DMS53 treated with DMSO at 0.1 percent for 48 hours (cell line): ENCODE data around the gene DMXL2.
"Not testable (repeated sequence)": the region's sequence is repeated elsewhere in the genome, so short reads cannot be mapped to it uniquely, and the experiment has no call there.

Experiments used
- DNase-seq: peaks from one replicate; lab custom pipeline; 2025; ENCODE audit not compliant: unreplicated experiment; lab: John Stamatoyannopoulos, UW

DMXL2 gene, protein sequence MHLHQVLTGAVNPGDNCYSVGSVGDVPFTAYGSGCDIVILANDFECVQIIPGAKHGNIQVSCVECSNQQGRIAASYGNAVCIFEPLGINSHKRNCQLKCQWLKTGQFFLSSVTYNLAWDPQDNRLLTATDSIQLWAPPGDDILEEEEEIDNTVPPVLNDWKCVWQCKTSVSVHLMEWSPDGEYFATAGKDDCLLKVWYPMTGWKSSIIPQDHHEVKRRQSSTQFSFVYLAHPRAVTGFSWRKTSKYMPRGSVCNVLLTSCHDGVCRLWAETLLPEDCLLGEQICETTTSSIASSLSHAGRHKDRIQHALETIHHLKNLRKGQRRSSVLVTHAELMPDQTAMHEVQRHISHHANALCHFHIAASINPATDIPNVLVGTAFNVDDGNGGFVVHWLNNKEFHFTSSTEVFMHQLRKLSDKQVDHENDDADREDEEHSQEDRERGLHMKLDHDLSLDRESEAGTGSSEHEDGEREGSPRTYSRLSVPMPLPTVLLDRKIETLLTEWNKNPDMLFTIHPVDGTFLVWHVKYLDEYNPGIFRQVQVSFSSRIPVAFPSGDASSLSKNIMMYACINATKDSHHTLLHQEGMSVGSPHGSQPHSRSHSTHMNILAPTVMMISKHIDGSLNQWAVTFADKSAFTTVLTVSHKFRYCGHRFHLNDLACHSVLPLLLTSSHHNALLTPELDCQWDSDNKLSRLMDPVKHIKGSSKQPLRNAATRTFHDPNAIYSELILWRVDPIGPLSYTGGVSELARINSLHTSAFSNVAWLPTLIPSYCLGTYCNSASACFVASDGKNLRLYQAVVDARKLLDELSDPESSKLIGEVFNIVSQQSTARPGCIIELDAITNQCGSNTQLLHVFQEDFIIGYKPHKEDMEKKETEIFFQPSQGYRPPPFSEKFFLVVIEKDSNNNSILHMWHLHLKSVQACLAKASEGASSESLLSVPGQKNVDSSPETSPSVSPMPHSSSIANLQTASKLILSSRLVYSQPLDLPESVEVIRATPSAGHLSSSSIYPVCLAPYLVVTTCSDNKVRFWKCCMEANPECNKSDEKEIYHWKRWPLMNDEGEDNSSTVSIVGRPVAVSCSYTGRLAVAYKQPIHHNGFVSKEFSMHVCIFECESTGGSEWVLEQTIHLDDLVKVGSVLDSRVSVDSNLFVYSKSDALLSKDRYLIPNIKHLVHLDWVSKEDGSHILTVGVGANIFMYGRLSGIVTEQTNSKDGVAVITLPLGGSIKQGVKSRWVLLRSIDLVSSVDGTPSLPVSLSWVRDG (N-terminal part only)

DNA sequence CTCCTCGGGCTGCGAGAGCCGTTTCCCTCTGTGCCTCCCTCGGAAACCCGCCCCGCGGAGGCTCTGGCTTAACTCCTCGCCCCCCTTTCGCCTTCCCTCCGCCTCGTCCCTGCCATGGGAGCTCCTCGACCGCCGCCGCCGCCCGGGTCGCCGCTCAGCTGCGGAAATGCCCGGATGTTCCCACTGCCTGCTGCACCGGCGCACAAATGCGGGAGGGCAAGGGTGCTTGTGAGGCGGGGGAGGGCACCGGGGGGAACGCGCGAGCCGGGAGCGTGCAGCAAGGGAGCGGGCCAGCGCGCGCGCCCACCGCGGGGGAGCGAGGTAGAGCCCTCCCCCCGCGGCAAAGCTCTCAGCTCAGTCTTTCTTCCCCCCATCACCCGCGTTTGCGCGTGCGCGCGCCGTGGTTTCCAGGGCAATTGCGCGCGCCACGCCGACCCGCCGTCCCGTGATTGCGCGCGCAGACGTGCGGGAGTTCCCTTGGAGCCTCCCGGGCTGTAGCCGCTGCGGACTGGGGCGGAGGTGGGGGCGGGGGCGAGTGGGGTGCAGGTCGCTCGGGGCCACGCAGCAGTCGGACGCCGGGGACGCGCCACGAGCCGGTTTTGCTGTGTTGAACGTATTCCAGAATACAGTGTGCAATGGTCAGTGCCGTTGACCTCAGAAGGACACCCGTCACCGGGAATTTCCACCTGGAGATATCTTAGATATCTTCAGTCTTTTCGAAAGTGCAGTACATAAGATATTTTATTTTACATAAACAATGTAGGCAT lies at the start of gene DMXL2:
DMXL2 (minus strand) TSS at position 168 of the 767 bp plus-strand sequence. CDS start 226 bp downstream, outside the sequence.
- peak; percentile 61 for DNase-seq

DNA sequence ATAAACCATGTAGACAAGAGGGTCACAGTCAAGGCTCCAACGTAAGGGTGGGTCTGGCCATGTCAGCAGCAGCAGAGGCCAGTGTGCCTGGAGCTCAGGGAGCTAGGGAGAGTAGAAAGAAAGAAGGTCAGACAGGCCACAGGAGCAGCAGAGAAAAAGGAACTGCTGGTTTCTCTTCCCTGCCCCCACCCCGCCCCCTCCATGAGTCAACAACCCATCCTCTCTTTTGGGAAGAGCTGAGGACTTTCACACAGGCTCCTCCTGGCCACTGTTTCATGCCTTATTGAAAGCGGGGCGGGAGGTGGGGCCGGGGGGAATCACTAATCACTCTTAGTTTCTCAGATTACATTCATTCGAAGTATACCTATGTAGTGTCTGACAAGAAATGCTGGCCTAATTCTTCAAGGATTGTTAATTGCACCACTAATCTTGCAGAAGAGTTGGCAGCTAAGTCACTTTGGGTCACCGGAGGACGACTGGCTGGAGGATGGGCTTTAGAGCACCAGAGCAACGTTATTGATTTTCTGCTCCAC lies 49.6 kb upstream of the DMXL2 start:
- no peak for DNase-seq

- DNase-seq: no peak
Observed at GRCh38 chr15:51669381-51669780, 46.8 kb upstream of the DMXL2 start.

DNA sequence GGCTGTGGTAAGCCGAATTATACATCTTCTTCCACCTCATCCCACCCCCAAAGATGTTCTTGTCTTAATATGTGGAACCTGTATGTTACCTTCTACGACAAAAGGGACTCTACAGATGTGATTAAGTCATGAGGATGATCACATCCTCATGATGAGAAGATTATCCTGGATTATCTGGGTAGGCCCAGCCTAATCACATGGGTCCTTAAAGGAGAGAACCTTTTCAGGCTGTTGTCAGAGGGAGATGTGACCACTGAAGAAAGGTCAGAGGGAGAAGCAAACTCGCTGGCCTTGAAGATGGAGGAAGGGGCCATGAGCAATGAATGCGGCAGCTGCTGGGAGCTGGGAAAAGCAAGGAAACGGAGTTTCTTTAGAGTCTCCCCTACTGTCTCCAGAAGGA lies 45.9 kb upstream of the DMXL2 start:
- no peak for DNase-seq

- DNase-seq: no peak
Observed at GRCh38 chr15:51667478-51667877, 44.9 kb upstream of the DMXL2 start.

GRCh38 chr15:51661072-51661471 lies 38.5 kb upstream of the DMXL2 start:
- no peak for DNase-seq

GRCh38 chr15:51658664-51659063 lies 36.1 kb upstream of the DMXL2 start:
- no peak for DNase-seq

- DNase-seq: not testable (repeated sequence)
Observed at GRCh38 chr15:51655401-51656057, 33.0 kb upstream of the DMXL2 start.

DNA sequence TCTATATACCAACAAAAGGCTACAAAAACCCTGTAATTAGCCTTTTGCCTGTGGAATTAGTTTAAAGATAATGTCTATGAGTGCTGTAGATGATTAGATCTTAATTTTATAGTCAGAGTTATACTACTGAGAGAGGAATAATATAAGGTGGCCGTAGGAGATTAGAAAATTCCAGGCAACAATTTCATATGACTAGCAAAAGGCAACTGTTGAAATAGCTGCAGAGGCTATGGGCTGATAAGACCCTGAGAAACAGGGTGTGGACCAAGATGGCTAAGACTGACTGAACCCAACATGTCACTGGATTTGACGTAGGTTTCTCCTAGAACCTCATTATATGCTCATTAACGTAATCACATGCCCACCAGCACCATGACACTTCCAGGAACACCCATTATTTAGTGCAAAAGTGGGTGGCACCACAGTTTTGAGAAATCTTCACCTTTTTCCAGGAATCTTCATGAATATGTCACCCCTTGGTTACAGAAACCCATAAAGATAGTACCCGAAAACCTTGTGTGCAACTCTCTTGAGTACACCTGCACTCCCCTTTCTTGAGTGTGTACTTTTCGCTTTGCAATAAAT lies 29.6 kb upstream of the DMXL2 start:
- DNase-seq: no peak

DNA sequence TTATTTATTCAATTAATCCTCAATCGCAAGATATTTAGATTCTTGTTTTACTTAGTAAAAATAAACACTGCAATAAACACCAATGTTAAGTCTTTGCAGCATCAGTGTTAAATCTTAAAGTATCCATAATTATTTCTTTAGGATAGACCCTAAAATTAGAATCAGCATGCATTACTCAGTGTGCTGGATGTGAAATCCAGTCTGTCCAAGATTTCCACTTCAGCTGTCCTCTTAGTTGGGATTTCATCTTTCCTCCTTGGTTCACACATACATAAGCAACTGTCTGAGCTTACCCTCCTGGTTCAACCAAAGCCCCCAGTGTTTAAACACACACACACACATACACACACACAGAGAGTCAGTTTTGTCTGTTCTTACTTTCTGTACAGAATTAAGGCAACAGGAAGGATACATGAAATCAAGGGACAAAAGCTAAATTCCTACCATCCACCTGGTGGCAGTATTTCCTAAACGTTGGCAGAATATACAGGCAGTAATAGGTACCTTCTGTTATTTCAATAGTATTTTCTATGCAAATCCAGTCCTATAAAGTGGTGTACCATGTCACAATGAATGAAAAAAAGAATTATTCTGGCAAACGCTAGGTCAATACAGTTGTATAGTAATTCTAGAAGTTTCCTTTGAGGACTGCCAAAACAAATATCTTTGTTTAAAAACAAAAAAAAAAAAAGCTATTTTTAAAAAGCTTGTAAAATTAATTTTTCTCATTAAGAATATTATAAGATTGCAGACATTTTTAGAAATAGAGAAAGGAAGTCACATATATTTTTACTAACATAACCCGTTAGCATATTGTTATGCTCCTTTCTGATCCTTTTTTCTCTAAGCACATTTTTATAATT lies 27.3 kb upstream of the DMXL2 start:
- DNase-seq: peak; percentile 71

- not testable (repeated sequence) for DNase-seq
Observed at GRCh38 chr15:51648643-51649042, 26.1 kb upstream of the DMXL2 start.

- DNase-seq: not testable (repeated sequence)
Observed at GRCh38 chr15:51648101-51648500, 25.5 kb upstream of the DMXL2 start.

- DNase-seq: no peak
Observed at GRCh38 chr15:51647128-51647562, 24.6 kb upstream of the DMXL2 start.

DNA sequence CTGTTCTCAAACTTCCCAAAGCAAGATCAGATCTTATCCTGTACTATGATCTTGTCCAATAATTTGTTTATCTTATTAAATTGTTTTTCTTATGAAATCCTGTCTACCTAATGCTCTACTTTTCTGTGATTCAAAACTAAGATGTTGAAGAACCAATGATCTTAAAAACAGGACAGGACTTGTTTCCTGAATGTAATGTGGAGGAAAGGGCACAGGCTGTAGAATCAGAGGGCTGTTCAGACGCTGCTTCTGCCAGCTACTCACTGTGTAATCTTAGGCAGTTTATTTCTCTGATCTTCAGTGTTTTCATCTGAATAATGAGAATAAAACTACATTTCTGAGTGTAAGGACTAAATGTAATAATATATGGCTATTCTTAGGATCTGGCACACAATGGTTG lies 20.1 kb upstream of the DMXL2 start:
- DNase-seq: no peak

GRCh38 chr15:51641490-51642130 lies 19.0 kb upstream of the DMXL2 start:
- no peak for DNase-seq

DNA sequence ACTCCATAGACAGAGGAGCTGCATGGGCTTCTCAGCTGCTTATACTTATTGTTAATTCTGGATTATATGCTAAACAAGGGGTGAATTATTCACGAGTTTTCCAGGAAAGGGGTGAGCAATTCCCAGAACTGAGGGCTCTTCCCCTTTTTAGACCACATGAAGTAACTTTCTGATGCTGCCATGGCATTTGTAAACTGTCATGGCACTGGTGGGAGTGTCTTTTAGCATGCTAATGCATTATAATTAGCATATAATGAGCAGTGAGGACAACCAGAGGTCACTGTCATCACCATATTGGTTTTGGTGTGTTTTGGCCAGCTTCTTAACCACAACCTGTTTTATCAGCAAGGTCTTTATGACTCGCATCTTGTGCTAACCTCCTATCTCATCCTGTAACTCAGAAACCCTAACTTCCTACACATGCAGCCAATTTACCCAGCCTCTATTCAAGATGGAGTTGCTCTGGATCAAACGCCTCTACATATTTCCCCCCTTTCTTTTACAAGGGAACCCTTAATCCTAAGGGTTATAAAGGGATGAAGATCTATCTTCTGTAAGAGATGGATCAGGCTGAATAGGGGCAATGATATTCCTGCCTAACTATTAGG lies 12.1 kb upstream of the DMXL2 start:
- DNase-seq: no peak

DNA sequence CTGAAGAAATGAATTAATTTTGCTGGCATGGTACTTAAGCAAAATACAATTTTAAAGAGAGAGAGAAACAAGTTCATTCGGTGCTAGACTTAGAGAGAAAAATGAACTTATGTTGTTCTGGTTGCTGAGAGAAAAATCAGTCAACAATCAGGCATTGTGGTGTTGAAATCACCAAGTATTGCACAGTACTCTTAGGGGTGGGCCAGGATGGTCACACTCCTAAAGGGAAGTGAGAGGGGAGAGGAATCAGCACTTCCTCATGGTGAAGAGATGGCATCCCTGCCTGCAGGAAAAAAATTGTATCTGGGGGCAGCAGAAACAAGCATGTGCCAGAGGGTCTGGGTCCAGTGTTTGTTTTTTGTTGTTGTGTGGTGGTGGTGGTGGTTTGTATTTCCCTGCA lies 7.0 kb upstream of the DMXL2 start:
- no peak for DNase-seq
